Muscle layer of colon (tissue), 2 donors: ENCODE data around the gene KLF17.

Experiments
- H3K27ac ChIP-seq: one replicate; pipeline ENCODE4 v1.7.0; 2013; ENCODE audit warnings: low read depth, mild to moderate bottlenecking, low read length, moderate library complexity
- H3K27me3 ChIP-seq, 2 donors: one replicate each; pipeline ENCODE4 v1.7.0; 2013; ENCODE audit warnings: low read length in 2 of 2, mild to moderate bottlenecking in 2 of 2; ENCODE audit not compliant: insufficient read depth in 2 of 2, control insufficient read depth in 1 of 2
- H3K36me3 ChIP-seq: one replicate; pipeline ENCODE4 v1.7.0; 2013; ENCODE audit warnings: mild to moderate bottlenecking, low read length; ENCODE audit not compliant: insufficient read depth
- H3K4me1 ChIP-seq: one replicate; pipeline ENCODE4 v1.7.0; 2013; ENCODE audit warnings: mild to moderate bottlenecking, low read length; ENCODE audit not compliant: insufficient read depth
- H3K4me3 ChIP-seq, 2 donors: one replicate each; pipeline ENCODE4 v1.7.0; 2013; ENCODE audit warnings: low read length in 2 of 2, low read depth in 1 of 2, mild to moderate bottlenecking in 1 of 2, moderate library complexity in 1 of 2
- H3K9ac ChIP-seq: one replicate; pipeline ENCODE4 v1.7.0; 2013; ENCODE audit warnings: low read length
- H3K9me3 ChIP-seq: one replicate; pipeline ENCODE4 v1.7.0; 2013; ENCODE audit warnings: mild to moderate bottlenecking, low read length
- donor health status: abdominal sarcoma.
- donor health status: Adenocarcinoma of cecum.

The KLF17 gene

GRCh38 chr1:44089371-44090048 is 29.1 kb upstream of the KLF17 start:
- no peaks in the 10 kb centered on the region for H3K9me3 ChIP-seq
- no peak overlapping the region for H3K27ac ChIP-seq
- no peaks in the 10 kb centered on the region for H3K4me1 ChIP-seq
- no peaks in the 10 kb centered on the region for H3K27me3 ChIP-seq
- no peak overlapping the region for H3K4me3 ChIP-seq
- H3K9ac ChIP-seq, result no peak overlapping the region
- no peaks in the 10 kb centered on the region for H3K36me3 ChIP-seq

DNA sequence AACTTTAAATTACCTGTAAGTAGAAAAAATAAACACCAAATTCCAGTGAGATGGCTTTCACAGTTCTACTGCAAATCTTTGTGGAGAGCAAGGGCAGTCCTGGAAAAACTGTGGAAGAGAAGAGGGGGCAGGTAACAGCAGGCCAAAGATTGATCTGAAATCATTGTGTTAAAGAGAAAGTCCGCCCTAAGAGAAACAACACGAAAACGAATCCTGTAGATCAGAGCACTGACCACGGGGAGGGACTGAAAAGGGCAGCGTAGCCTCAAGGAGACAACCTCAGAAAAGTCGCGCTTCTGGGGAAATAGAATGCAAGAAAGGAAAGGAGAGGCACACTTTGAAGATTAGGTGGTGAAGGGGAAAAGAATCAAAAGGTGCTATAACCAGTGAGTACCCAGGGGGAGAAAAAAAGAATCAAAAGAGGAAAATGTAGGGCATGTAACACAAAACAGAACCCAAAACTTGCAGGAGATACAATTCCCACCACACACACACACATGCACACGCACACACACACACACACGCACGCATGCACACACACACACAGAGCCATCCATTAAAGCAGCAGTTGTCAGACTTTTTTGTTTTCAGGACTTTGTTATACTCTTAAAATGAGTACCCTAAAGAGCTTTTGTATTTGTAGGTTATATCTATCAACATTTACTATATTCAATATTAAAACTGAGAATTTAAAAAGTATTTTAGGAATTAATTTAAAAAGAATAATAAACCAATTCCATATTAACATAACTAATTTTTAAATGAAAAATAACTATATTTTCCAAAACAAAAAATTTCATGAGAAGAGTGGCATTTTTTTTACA is 28.0 kb upstream of the KLF17 start:
- H3K27ac ChIP-seq, result no peak overlapping the region
- H3K4me3 ChIP-seq, result no peak overlapping the region
- no peaks in the 10 kb centered on the region for H3K9me3 ChIP-seq
- no peaks in the 10 kb centered on the region for H3K4me1 ChIP-seq
- no peak overlapping the region for H3K9ac ChIP-seq
- no peaks in the 10 kb centered on the region for H3K27me3 ChIP-seq
- H3K36me3 ChIP-seq, result no peaks in the 10 kb centered on the region

GRCh38 chr1:44094047-44094446 is 24.6 kb upstream of the KLF17 start:
- no peaks in the 10 kb centered on the region for H3K36me3 ChIP-seq
- no peaks in the 10 kb centered on the region for H3K4me1 ChIP-seq
- H3K4me3 ChIP-seq, result no peak overlapping the region
- no peak overlapping the region for H3K9ac ChIP-seq
- no peak overlapping the region for H3K27ac ChIP-seq
- H3K27me3 ChIP-seq, result no peaks in the 10 kb centered on the region
- no peaks in the 10 kb centered on the region for H3K9me3 ChIP-seq

DNA sequence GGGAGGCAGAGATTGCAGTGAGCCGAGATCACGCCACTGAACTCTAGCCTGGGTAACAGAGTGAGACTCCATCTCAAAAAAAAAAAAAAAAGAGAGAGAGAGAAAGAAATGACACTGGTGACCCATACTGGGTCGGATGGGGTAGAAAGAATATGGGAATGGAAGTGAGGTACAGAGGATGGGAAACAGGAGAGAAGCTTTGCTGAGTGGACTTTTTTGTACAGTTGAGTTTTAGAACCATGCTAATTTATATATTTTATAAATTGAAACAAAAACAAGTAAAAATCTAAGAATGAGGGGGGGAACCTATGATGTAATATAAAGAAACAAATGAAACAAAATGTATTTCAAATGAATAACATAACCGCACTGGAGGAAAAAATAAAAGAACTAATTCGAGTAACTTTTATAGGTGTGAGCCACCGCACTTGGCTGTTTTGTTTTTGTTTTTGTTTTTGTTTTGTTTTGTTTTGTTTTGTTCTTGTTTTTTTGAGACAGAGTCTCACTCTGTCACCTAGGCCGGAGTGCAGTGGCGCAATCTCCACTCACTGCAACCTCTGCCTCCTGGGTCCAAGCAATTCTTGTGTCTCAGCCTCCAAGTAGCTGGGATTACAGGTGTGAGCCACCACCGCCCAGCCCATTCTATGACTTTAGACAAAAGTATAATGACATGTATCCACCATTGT is 18.3 kb upstream of the KLF17 start:
- H3K27me3 ChIP-seq, result no peaks in the 10 kb centered on the region
- no peaks in the 10 kb centered on the region for H3K4me1 ChIP-seq
- no peaks in the 10 kb centered on the region for H3K36me3 ChIP-seq
- H3K4me3 ChIP-seq, result no peak overlapping the region
- H3K27ac ChIP-seq, result no peak overlapping the region
- H3K9me3 ChIP-seq, result no peaks in the 10 kb centered on the region
- no peak overlapping the region for H3K9ac ChIP-seq

DNA sequence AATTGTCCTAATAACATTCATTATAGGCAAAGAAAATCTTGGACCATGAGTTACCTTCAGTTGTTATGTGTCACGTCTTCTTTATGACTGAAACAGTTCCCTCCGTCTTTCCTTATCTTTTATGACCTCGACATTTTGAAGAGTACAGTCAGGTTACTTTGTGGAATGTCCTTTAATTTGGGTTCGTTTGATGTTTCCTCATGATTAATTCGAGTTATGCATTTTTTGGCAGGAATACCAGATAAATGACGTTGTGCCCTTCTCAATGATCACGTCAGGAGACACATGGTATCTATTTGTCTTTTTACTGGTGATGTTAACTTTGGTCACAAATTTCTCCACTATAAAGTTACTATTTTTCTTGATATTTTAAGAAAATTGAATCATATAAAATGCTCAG is 17.3 kb upstream of the KLF17 start:
- H3K9me3 ChIP-seq, result no peaks in the 10 kb centered on the region
- H3K27ac ChIP-seq, result no peak overlapping the region
- H3K36me3 ChIP-seq, result no peaks in the 10 kb centered on the region
- H3K4me3 ChIP-seq, result no peak overlapping the region
- H3K4me1 ChIP-seq, result no peaks in the 10 kb centered on the region
- H3K9ac ChIP-seq, result no peak overlapping the region
- no peaks in the 10 kb centered on the region for H3K27me3 ChIP-seq

DNA sequence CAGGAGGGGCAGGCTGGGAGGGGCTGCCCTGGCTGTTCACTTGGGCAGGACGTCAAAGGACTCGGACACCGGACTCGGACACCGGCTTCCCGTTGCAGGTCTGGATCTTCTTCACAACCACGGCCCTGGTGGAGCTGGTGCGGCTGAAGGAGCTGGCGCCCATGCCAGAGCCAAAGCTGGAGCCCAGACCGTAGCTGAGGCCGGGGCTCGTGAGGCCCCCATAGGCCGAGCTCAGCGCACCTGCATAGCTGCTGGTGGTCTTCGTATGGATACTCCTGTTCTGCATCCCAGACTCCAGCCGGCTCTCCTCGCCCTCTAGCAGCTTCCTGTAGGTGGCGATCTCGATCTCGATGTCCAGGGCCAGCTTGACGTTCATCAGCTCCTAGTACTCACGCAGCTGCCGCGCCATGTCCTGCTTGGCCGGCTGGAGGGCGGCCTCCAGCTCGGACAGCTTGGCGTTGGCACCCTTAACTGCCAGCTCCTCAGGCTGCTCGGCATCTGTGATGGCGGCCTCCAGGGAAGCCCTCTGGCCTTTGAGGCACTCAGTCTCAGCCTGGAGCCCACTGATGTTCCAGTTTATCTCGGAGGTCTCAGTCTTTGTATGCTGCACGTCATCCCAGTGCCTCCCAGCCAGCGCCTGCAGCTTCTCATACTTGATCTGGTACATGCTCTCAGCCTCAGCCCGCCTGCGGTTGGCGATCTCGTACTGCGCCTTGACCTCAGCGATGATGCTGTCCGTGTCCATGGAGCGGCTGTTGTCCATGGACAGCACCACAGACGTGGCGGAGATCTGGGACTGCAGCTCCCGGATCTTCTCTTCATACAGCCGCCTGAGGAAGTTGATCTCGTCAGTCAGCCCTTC is 15.1 kb upstream of the KLF17 start:
- Histone ChIP-seq H3K9me3 (no peaks in the 10 kb centered on the region), H3K36me3 (no peaks in the 10 kb centered on the region), H3K4me3 (no peak overlapping the region), H3K27me3 (no peaks in the 10 kb centered on the region), H3K9ac (no peak overlapping the region), H3K4me1 (no peaks in the 10 kb centered on the region), H3K27ac (no peak overlapping the region)

- Histone ChIP-seq H3K27ac (no peak overlapping the region), H3K27me3 (no peaks in the 10 kb centered on the region)
Measured at GRCh38 chr1:44105810-44106209, 12.8 kb upstream of the KLF17 start.

GRCh38 chr1:44108241-44108640 is 10.4 kb upstream of the KLF17 start:
- Histone ChIP-seq H3K9me3 (no peaks in the 10 kb centered on the region), H3K4me3 (no peak overlapping the region), H3K36me3 (no peaks in the 10 kb centered on the region), H3K4me1 (no peaks in the 10 kb centered on the region), H3K27me3 (no peaks in the 10 kb centered on the region), H3K27ac (no peak overlapping the region), H3K9ac (no peak overlapping the region)

More at GRCh38 chr1:44105810-44106209, 12.8 kb upstream of the KLF17 start:
- no peaks in the 10 kb centered on the region for H3K36me3 ChIP-seq
- no peaks in the 10 kb centered on the region for H3K9me3 ChIP-seq
- no peaks in the 10 kb centered on the region for H3K4me1 ChIP-seq
- no peak overlapping the region for H3K4me3 ChIP-seq
- H3K9ac ChIP-seq, result no peak overlapping the region

GRCh38 chr1:44108971-44109370 is 9.7 kb upstream of the KLF17 start:
- H3K9ac ChIP-seq, result no peak overlapping the region
- no peaks in the 10 kb centered on the region for H3K9me3 ChIP-seq
- H3K27ac ChIP-seq, result no peak overlapping the region
- no peaks in the 10 kb centered on the region for H3K27me3 ChIP-seq
- H3K4me1 ChIP-seq, result no peaks in the 10 kb centered on the region
- no peak overlapping the region for H3K4me3 ChIP-seq
- H3K36me3 ChIP-seq, result no peaks in the 10 kb centered on the region

- Histone ChIP-seq H3K27ac (no peak overlapping the region), H3K9ac (no peak overlapping the region), H3K4me1 (no peaks in the 10 kb centered on the region), H3K27me3 (no peaks in the 10 kb centered on the region), H3K4me3 (no peak overlapping the region), H3K9me3 (no peaks in the 10 kb centered on the region), H3K36me3 (no peaks in the 10 kb centered on the region)
Measured at GRCh38 chr1:44110916-44111315, 7.7 kb upstream of the KLF17 start.

DNA sequence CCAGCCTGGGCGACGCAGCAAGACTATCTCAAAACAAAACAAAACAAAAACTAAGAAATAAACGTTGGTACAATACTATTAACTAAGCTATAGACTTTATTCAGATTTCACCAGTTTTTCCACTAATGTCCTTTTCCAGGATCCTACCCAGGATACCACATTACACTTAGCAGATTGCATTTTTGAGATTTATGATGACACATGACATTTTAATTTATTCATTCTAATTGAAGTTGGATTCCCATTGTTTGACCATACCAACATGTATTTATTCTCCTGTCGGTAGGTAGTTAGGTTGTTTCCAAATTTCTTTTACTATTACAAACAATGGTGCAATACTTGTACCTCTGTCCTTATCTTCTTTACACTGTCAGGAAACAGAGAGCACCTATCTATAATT is 6.8 kb upstream of the KLF17 start:
- Histone ChIP-seq H3K4me3 (no peak overlapping the region), H3K9me3 (no peaks in the 10 kb centered on the region), H3K27ac (no peak overlapping the region), H3K4me1 (no peaks in the 10 kb centered on the region), H3K9ac (no peak overlapping the region), H3K27me3 (no peaks in the 10 kb centered on the region), H3K36me3 (no peaks in the 10 kb centered on the region)
